ENCODE data around the gene RCHY1.
A peak's percentile ranks its signal among the peaks of the same experiment; 100 is the strongest.
"Not testable (repeated sequence)": the region's sequence is repeated elsewhere in the genome, so short reads cannot be mapped to it uniquely, and the experiment has no call there.

Gene RCHY1

GRCh38 chr4:75513526-75514130 lies 575 bp downstream of the RCHY1 start:
- H3K27ac ChIP-seq (ENCODE audit: low read depth, low read length): peak overlapping the region; percentile 91
- no peaks in the 10 kb centered on the region for H3K27me3 ChIP-seq (ENCODE audit: control insufficient read depth in 1 of 2, insufficient read depth in 2 of 2, low read length in 2 of 2)
- peaks cover 40% of the 10 kb centered on the region for H3K4me1 ChIP-seq (ENCODE audit: insufficient read depth, low read length)
- peak overlapping the region; percentile 77 for H3K9ac ChIP-seq (ENCODE audit: low read length)
- peaks cover 16% of the 10 kb centered on the region for H3K36me3 ChIP-seq (ENCODE audit: insufficient read depth, low read length)
- H3K9me3 ChIP-seq (ENCODE audit: low read length): no peaks in the 10 kb centered on the region
- H3K4me3 ChIP-seq (ENCODE audit: low read depth in 1 of 2, low read length in 2 of 2): peak overlapping the region; percentile 78 to 95

GRCh38 chr4:75512386-75513211 lies 1.6 kb downstream of the RCHY1 start:
- Histone ChIP-seq H3K36me3 (ENCODE audit: insufficient read depth, low read length) (peaks cover 8% of the 10 kb centered on the region), H3K27me3 (ENCODE audit: control insufficient read depth in 1 of 2, insufficient read depth in 2 of 2, low read length in 2 of 2) (no peaks in the 10 kb centered on the region), H3K4me3 (ENCODE audit: low read depth in 1 of 2, low read length in 2 of 2) (peak overlapping the region in 1 of 2 donors; percentile 78), H3K9ac (ENCODE audit: low read length) (peak overlapping the region; percentile 77), H3K4me1 (ENCODE audit: insufficient read depth, low read length) (peaks cover 40% of the 10 kb centered on the region), H3K27ac (ENCODE audit: low read depth, low read length) (peak overlapping the region; percentile 19), H3K9me3 (ENCODE audit: low read length) (no peaks in the 10 kb centered on the region)

- no peaks in the 10 kb centered on the region for H3K27me3 ChIP-seq (ENCODE audit: control insufficient read depth in 1 of 2, insufficient read depth in 2 of 2, low read length in 2 of 2)
- peaks cover 40% of the 10 kb centered on the region for H3K4me1 ChIP-seq (ENCODE audit: insufficient read depth, low read length)
- H3K4me3 ChIP-seq (ENCODE audit: low read depth in 1 of 2, low read length in 2 of 2): no peak overlapping the region
- no peaks in the 10 kb centered on the region for H3K9me3 ChIP-seq (ENCODE audit: low read length)
- no peak overlapping the region for H3K9ac ChIP-seq (ENCODE audit: low read length)
- H3K36me3 ChIP-seq (ENCODE audit: insufficient read depth, low read length): peaks cover 2% of the 10 kb centered on the region
- H3K27ac ChIP-seq (ENCODE audit: low read depth, low read length): peak overlapping the region; percentile 16
Measured at GRCh38 chr4:75511841-75512240, 2.4 kb downstream of the RCHY1 start.

GRCh38 chr4:75509592-75509991 lies 4.6 kb downstream of the RCHY1 start:
- H3K9me3 ChIP-seq (ENCODE audit: low read length); H3K27ac ChIP-seq (ENCODE audit: low read depth, low read length); H3K36me3 ChIP-seq (ENCODE audit: insufficient read depth, low read length); H3K4me3 ChIP-seq (ENCODE audit: low read depth in 1 of 2, low read length in 2 of 2); H3K9ac ChIP-seq (ENCODE audit: low read length); H3K27me3 ChIP-seq (ENCODE audit: control insufficient read depth in 1 of 2, insufficient read depth in 2 of 2, low read length in 2 of 2): not testable (repeated sequence)
- peaks cover 28% of the 10 kb centered on the region for H3K4me1 ChIP-seq (ENCODE audit: insufficient read depth, low read length)

- H3K9ac ChIP-seq (ENCODE audit: low read length): no peak overlapping the region
- H3K9me3 ChIP-seq (ENCODE audit: low read length): no peaks in the 10 kb centered on the region
- H3K36me3 ChIP-seq (ENCODE audit: insufficient read depth, low read length): no peaks in the 10 kb centered on the region
- no peak overlapping the region for H3K4me3 ChIP-seq (ENCODE audit: low read depth in 1 of 2, low read length in 2 of 2)
- H3K27ac ChIP-seq (ENCODE audit: low read depth, low read length): no peak overlapping the region
- no peaks in the 10 kb centered on the region for H3K27me3 ChIP-seq (ENCODE audit: control insufficient read depth in 1 of 2, insufficient read depth in 2 of 2, low read length in 2 of 2)
- H3K4me1 ChIP-seq (ENCODE audit: insufficient read depth, low read length): no peaks in the 10 kb centered on the region
Measured at GRCh38 chr4:75505630-75506029, 8.6 kb downstream of the RCHY1 start.

GRCh38 chr4:75502671-75503070 lies 11.5 kb downstream of the RCHY1 start:
- H3K4me1 ChIP-seq (ENCODE audit: insufficient read depth, low read length): peaks cover 1% of the 10 kb centered on the region
- H3K36me3 ChIP-seq (ENCODE audit: insufficient read depth, low read length): peaks cover 17% of the 10 kb centered on the region
- H3K27me3 ChIP-seq (ENCODE audit: control insufficient read depth in 1 of 2, insufficient read depth in 2 of 2, low read length in 2 of 2): no peaks in the 10 kb centered on the region
- no peak overlapping the region for H3K27ac ChIP-seq (ENCODE audit: low read depth, low read length)
- no peak overlapping the region for H3K9ac ChIP-seq (ENCODE audit: low read length)
- H3K4me3 ChIP-seq (ENCODE audit: low read depth in 1 of 2, low read length in 2 of 2): no peak overlapping the region
- no peaks in the 10 kb centered on the region for H3K9me3 ChIP-seq (ENCODE audit: low read length)

- Histone ChIP-seq H3K9me3 (ENCODE audit: low read length) (no peaks in the 10 kb centered on the region), H3K27me3 (ENCODE audit: control insufficient read depth in 1 of 2, insufficient read depth in 2 of 2, low read length in 2 of 2) (no peaks in the 10 kb centered on the region), H3K4me1 (ENCODE audit: insufficient read depth, low read length) (peaks cover 17% of the 10 kb centered on the region), H3K36me3 (ENCODE audit: insufficient read depth, low read length) (peaks cover 24% of the 10 kb centered on the region), H3K27ac (ENCODE audit: low read depth, low read length) (no peak overlapping the region), H3K4me3 (ENCODE audit: low read depth in 1 of 2, low read length in 2 of 2) (no peak overlapping the region), H3K9ac (ENCODE audit: low read length) (no peak overlapping the region)
Measured at GRCh38 chr4:75499900-75500299, 14.3 kb downstream of the RCHY1 start.

- no peaks in the 10 kb centered on the region for H3K9me3 ChIP-seq (ENCODE audit: low read length)
- H3K9ac ChIP-seq (ENCODE audit: low read length): no peak overlapping the region
- H3K27ac ChIP-seq (ENCODE audit: low read depth, low read length): no peak overlapping the region
- H3K36me3 ChIP-seq (ENCODE audit: insufficient read depth, low read length): peaks cover 24% of the 10 kb centered on the region
- H3K4me3 ChIP-seq (ENCODE audit: low read depth in 1 of 2, low read length in 2 of 2): no peak overlapping the region
- H3K4me1 ChIP-seq (ENCODE audit: insufficient read depth, low read length): peaks cover 20% of the 10 kb centered on the region
- H3K27me3 ChIP-seq (ENCODE audit: control insufficient read depth in 1 of 2, insufficient read depth in 2 of 2, low read length in 2 of 2): no peaks in the 10 kb centered on the region
Measured at GRCh38 chr4:75498041-75498440, 16.2 kb downstream of the RCHY1 start.

- Histone ChIP-seq H3K27me3 (ENCODE audit: control insufficient read depth in 1 of 2, insufficient read depth in 2 of 2, low read length in 2 of 2) (no peaks in the 10 kb centered on the region), H3K4me1 (ENCODE audit: insufficient read depth, low read length) (peaks cover 20% of the 10 kb centered on the region), H3K9me3 (ENCODE audit: low read length) (no peaks in the 10 kb centered on the region), H3K9ac (ENCODE audit: low read length) (no peak overlapping the region), H3K36me3 (ENCODE audit: insufficient read depth, low read length) (peaks cover 24% of the 10 kb centered on the region), H3K4me3 (ENCODE audit: low read depth in 1 of 2, low read length in 2 of 2) (no peak overlapping the region), H3K27ac (ENCODE audit: low read depth, low read length) (no peak overlapping the region)
Measured at GRCh38 chr4:75497133-75497532, 17.1 kb downstream of the RCHY1 start.

- Histone ChIP-seq H3K27ac (ENCODE audit: low read depth, low read length) (no peak overlapping the region), H3K4me1 (ENCODE audit: insufficient read depth, low read length) (peaks cover 20% of the 10 kb centered on the region), H3K9ac (ENCODE audit: low read length) (no peak overlapping the region), H3K27me3 (ENCODE audit: control insufficient read depth in 1 of 2, insufficient read depth in 2 of 2, low read length in 2 of 2) (no peaks in the 10 kb centered on the region), H3K4me3 (ENCODE audit: low read depth in 1 of 2, low read length in 2 of 2) (no peak overlapping the region), H3K9me3 (ENCODE audit: low read length) (no peaks in the 10 kb centered on the region), H3K36me3 (ENCODE audit: insufficient read depth, low read length) (peaks cover 26% of the 10 kb centered on the region)
Measured at GRCh38 chr4:75496406-75496805, 17.8 kb downstream of the RCHY1 start.

GRCh38 chr4:75495476-75495875 lies 18.7 kb downstream of the RCHY1 start:
- Histone ChIP-seq H3K9me3 (ENCODE audit: low read length) (no peaks in the 10 kb centered on the region), H3K27ac (ENCODE audit: low read depth, low read length) (no peak overlapping the region), H3K36me3 (ENCODE audit: insufficient read depth, low read length) (peaks cover 33% of the 10 kb centered on the region), H3K4me1 (ENCODE audit: insufficient read depth, low read length) (peaks cover 20% of the 10 kb centered on the region), H3K9ac (ENCODE audit: low read length) (no peak overlapping the region), H3K4me3 (ENCODE audit: low read depth in 1 of 2, low read length in 2 of 2) (no peak overlapping the region), H3K27me3 (ENCODE audit: control insufficient read depth in 1 of 2, insufficient read depth in 2 of 2, low read length in 2 of 2) (no peaks in the 10 kb centered on the region)

- peaks cover 39% of the 10 kb centered on the region for H3K36me3 ChIP-seq (ENCODE audit: insufficient read depth, low read length)
- peaks cover 20% of the 10 kb centered on the region for H3K4me1 ChIP-seq (ENCODE audit: insufficient read depth, low read length)
- H3K4me3 ChIP-seq (ENCODE audit: low read depth in 1 of 2, low read length in 2 of 2): no peak overlapping the region
- H3K27me3 ChIP-seq (ENCODE audit: control insufficient read depth in 1 of 2, insufficient read depth in 2 of 2, low read length in 2 of 2): no peaks in the 10 kb centered on the region
- no peak overlapping the region for H3K9ac ChIP-seq (ENCODE audit: low read length)
- no peak overlapping the region for H3K27ac ChIP-seq (ENCODE audit: low read depth, low read length)
- no peaks in the 10 kb centered on the region for H3K9me3 ChIP-seq (ENCODE audit: low read length)
Measured at GRCh38 chr4:75494563-75494962, 19.6 kb downstream of the RCHY1 start.

Measured in muscle layer of colon (tissue), 2 donors.